ENCODE measurements around the gene HBQ1.
"Not testable (repeated sequence)": the region's sequence is repeated elsewhere in the genome, so short reads cannot be mapped to it uniquely, and the experiment has no call there.

The HBQ1 gene

GRCh38 chr16:212999-213398, 32.7 kb downstream of the HBQ1 start:
- DNase-seq, result no peak

GRCh38 chr16:220021-220420, 39.8 kb downstream of the HBQ1 start:
- DNase-seq, result no peak

- DNase-seq, result no peak
These were observed 48.0 kb downstream of the HBQ1 start for GRCh38 chr16:228151-228851.

- DNase-seq, result peak; percentile 85
These were observed 48.8 kb downstream of the HBQ1 start, which contains the start of gene LUC7L for GRCh38 chr16:228852-229730. Gene LUC7L, minus strand, starts transcription at chr16:229449. Its CDS starts 110 bp downstream, at chr16:229339.

GRCh38 chr16:229731-230281, 49.5 kb downstream of the HBQ1 start:
- DNase-seq, result no peak

- DNase-seq, result not testable (repeated sequence)
These were observed 50.1 kb downstream of the HBQ1 start for GRCh38 chr16:230351-230750.

Measured in NK-92 treated with Interleukin-12 subunit alpha and Interleukin-12 subunit beta, amount 100 ng/mL, for 24 hours (cell line).